Measurements from ENCODE around the gene MARCHF11. TPM values are rescaled to one million over a fixed set of nuclear protein-coding genes. Genes with fewer than 3 reads are reported as not detected.

Gene MARCHF11
- total and polyA plus RNA-seq, 2 experiments from 2014 or later, result 0.17 to 1.5 TPM

DNA sequence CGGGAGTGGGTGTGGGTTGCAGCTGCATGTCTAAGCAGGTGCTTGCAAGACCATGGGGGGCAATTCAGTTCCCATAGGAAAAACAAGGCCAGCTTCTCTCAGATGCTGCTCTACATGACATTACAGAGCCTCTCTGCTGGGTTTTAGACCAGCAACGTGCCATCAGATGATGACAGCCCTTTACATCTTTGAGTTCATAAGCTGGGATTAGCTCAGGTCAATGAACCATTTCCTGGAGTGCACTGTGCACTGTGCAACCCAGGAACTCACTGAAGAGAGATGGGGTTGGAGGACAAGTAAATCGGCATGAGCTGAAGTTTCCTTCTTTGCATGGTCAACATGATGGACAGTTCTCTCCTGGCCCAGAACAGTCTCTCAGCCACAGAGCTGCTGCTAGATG, 160.6 kb downstream of the MARCHF11 start (continued):
- TF ChIP-seq, protein P1, sequence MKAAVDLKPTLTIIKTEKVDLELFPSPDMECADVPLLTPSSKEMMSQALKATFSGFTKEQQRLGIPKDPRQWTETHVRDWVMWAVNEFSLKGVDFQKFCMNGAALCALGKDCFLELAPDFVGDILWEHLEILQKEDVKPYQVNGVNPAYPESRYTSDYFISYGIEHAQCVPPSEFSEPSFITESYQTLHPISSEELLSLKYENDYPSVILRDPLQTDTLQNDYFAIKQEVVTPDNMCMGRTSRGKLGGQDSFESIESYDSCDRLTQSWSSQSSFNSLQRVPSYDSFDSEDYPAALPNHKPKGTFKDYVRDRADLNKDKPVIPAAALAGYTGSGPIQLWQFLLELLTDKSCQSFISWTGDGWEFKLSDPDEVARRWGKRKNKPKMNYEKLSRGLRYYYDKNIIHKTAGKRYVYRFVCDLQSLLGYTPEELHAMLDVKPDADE (IDR thresholded peaks at IDR 0.05), result no peak
- TF ChIP-seq POLR2AphosphoS5 (IDR thresholded peaks at IDR 0.05; ENCODE audit: low read depth), result no peak
- TF ChIP-seq, protein P2, sequence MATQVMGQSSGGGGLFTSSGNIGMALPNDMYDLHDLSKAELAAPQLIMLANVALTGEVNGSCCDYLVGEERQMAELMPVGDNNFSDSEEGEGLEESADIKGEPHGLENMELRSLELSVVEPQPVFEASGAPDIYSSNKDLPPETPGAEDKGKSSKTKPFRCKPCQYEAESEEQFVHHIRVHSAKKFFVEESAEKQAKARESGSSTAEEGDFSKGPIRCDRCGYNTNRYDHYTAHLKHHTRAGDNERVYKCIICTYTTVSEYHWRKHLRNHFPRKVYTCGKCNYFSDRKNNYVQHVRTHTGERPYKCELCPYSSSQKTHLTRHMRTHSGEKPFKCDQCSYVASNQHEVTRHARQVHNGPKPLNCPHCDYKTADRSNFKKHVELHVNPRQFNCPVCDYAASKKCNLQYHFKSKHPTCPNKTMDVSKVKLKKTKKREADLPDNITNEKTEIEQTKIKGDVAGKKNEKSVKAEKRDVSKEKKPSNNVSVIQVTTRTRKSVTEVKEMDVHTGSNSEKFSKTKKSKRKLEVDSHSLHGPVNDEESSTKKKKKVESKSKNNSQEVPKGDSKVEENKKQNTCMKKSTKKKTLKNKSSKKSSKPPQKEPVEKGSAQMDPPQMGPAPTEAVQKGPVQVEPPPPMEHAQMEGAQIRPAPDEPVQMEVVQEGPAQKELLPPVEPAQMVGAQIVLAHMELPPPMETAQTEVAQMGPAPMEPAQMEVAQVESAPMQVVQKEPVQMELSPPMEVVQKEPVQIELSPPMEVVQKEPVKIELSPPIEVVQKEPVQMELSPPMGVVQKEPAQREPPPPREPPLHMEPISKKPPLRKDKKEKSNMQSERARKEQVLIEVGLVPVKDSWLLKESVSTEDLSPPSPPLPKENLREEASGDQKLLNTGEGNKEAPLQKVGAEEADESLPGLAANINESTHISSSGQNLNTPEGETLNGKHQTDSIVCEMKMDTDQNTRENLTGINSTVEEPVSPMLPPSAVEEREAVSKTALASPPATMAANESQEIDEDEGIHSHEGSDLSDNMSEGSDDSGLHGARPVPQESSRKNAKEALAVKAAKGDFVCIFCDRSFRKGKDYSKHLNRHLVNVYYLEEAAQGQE (IDR thresholded peaks at IDR 0.05; ENCODE audit: unreplicated experiment), result no peak
- no peak for TF ChIP-seq CREB1 (CRISPR knock-in tag; IDR thresholded peaks at IDR 0.05; ENCODE audit: low read depth)
- no peak for TF ChIP-seq EZH2phosphoT487 (IDR thresholded peaks at IDR 0.05; ENCODE audit: unreplicated experiment)
- TF ChIP-seq, protein P3, sequence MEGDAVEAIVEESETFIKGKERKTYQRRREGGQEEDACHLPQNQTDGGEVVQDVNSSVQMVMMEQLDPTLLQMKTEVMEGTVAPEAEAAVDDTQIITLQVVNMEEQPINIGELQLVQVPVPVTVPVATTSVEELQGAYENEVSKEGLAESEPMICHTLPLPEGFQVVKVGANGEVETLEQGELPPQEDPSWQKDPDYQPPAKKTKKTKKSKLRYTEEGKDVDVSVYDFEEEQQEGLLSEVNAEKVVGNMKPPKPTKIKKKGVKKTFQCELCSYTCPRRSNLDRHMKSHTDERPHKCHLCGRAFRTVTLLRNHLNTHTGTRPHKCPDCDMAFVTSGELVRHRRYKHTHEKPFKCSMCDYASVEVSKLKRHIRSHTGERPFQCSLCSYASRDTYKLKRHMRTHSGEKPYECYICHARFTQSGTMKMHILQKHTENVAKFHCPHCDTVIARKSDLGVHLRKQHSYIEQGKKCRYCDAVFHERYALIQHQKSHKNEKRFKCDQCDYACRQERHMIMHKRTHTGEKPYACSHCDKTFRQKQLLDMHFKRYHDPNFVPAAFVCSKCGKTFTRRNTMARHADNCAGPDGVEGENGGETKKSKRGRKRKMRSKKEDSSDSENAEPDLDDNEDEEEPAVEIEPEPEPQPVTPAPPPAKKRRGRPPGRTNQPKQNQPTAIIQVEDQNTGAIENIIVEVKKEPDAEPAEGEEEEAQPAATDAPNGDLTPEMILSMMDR (conservative IDR thresholded peaks at IDR 0.05; ENCODE audit: low read depth in 2 of 2), result no peak

DNA sequence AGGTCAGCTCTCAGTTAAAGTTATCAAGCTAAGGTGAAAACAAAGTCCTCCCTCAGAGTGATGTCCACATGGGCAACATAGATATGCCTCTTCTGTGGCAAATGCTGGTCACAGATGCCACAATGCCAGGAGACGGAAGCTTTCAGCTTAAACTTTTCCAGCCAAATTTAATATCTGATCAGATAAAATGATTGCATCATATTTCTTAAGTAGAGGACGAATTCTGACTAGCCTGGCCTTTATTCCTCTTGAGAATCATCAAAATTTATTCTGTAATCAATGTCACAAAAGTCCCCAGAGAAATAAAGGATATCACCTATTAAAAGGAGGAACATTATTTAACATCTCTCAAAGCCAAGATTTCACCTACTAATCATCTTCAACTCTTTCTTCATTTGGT, 161.9 kb downstream of the MARCHF11 start:
- Mint-ChIP-seq H3K27ac (no peak overlapping the region), H3K9me3 (no peaks in the 10 kb centered on the region), H3K4me3 (no peak overlapping the region), H3K27me3 (ENCODE audit: insufficient read depth, low read depth, poor library complexity) (no peaks in the 10 kb centered on the region), H3K4me1 (no peaks in the 10 kb centered on the region), H3K36me3 (ENCODE audit: low read depth) (no peaks in the 10 kb centered on the region)
- ATAC-seq (no peak), DNase-seq (ENCODE audit: low spot score) (no peak)
- Histone ChIP-seq H3K27ac (ENCODE audit: low read depth) (no peak overlapping the region), H3K9me2 (ENCODE audit: insufficient read depth) (no peaks in the 10 kb centered on the region), H2AFZ (no peak overlapping the region), H3K4me1 (ENCODE audit: insufficient read depth) (no peaks in the 10 kb centered on the region), H3K4me3 (no peak overlapping the region), H3K79me2 (replicated peaks; ENCODE audit: insufficient read depth) (no peaks in the 10 kb centered on the region), H3F3A (replicated peaks; ENCODE audit: low read depth) (no peaks in the 10 kb centered on the region), H4K20me1 (replicated peaks; ENCODE audit: insufficient read depth) (no peaks in the 10 kb centered on the region), H3K4me2 (no peak overlapping the region), H3K36me3 (ENCODE audit: insufficient read depth) (no peaks in the 10 kb centered on the region), H3K27me3 (ENCODE audit: insufficient read depth) (no peaks in the 10 kb centered on the region)
- no peak for TF ChIP-seq NANOG (IDR thresholded peaks at IDR 0.05; ENCODE audit: borderline replicate concordance)
- TF ChIP-seq, protein P2 (IDR thresholded peaks at IDR 0.05; ENCODE audit: unreplicated experiment), result no peak
- TF ChIP-seq STAT1 (IDR thresholded peaks at IDR 0.05; ENCODE audit: unreplicated experiment), result no peak
- TF ChIP-seq, protein P4, sequence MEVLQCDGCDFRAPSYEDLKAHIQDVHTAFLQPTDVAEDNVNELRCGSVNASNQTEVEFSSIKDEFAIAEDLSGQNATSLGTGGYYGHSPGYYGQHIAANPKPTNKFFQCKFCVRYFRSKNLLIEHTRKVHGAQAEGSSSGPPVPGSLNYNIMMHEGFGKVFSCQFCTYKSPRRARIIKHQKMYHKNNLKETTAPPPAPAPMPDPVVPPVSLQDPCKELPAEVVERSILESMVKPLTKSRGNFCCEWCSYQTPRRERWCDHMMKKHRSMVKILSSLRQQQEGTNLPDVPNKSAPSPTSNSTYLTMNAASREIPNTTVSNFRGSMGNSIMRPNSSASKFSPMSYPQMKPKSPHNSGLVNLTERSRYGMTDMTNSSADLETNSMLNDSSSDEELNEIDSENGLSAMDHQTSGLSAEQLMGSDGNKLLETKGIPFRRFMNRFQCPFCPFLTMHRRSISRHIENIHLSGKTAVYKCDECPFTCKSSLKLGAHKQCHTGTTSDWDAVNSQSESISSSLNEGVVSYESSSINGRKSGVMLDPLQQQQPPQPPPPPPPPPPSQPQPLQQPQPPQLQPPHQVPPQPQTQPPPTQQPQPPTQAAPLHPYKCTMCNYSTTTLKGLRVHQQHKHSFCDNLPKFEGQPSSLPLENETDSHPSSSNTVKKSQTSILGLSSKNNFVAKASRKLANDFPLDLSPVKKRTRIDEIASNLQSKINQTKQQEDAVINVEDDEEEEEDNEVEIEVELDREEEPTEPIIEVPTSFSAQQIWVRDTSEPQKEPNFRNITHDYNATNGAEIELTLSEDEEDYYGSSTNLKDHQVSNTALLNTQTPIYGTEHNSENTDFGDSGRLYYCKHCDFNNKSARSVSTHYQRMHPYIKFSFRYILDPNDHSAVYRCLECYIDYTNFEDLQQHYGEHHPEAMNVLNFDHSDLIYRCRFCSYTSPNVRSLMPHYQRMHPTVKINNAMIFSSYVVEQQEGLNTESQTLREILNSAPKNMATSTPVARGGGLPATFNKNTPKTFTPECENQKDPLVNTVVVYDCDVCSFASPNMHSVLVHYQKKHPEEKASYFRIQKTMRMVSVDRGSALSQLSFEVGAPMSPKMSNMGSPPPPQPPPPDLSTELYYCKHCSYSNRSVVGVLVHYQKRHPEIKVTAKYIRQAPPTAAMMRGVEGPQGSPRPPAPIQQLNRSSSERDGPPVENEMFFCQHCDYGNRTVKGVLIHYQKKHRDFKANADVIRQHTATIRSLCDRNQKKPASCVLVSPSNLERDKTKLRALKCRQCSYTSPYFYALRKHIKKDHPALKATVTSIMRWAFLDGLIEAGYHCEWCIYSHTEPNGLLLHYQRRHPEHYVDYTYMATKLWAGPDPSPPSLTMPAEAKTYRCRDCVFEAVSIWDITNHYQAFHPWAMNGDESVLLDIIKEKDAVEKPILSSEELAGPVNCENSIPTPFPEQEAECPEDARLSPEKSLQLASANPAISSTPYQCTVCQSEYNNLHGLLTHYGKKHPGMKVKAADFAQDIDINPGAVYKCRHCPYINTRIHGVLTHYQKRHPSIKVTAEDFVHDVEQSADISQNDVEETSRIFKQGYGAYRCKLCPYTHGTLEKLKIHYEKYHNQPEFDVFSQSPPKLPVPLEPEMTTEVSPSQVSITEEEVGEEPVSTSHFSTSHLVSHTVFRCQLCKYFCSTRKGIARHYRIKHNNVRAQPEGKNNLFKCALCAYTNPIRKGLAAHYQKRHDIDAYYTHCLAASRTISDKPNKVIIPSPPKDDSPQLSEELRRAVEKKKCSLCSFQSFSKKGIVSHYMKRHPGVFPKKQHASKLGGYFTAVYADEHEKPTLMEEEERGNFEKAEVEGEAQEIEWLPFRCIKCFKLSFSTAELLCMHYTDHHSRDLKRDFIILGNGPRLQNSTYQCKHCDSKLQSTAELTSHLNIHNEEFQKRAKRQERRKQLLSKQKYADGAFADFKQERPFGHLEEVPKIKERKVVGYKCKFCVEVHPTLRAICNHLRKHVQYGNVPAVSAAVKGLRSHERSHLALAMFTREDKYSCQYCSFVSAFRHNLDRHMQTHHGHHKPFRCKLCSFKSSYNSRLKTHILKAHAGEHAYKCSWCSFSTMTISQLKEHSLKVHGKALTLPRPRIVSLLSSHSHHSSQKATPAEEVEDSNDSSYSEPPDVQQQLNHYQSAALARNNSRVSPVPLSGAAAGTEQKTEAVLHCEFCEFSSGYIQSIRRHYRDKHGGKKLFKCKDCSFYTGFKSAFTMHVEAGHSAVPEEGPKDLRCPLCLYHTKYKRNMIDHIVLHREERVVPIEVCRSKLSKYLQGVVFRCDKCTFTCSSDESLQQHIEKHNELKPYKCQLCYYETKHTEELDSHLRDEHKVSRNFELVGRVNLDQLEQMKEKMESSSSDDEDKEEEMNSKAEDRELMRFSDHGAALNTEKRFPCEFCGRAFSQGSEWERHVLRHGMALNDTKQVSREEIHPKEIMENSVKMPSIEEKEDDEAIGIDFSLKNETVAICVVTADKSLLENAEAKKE (CRISPR knock-in tag; IDR thresholded peaks at IDR 0.05), result no peak

All from GM23338 (cell line).